Endothelial cell of umbilical vein (primary cell): ENCODE results near the gene C1orf159. TPM values are rescaled to one million over a fixed set of nuclear protein-coding genes. Genes with fewer than 3 reads are reported as not detected.

ENCODE experiments used
- BruUV-seq: library from RNA; stranded (reverse); fragments of 400-500 nt; replicated peaks from 2 replicates; lab custom pipeline; 2021; lab: Mats Ljungman, UMichigan
- CTCF ChIA-PET: fragments of 300-600, 350-600 bp; sonication (Branson Sonifier 250); formaldehyde crosslinking; loops from one replicate; lab custom pipeline; 2021; ENCODE audit warnings: antibody characterized with exemption, inconsistent platforms; lab: Charles Lee
- POLR2A ChIA-PET: fragments of 300-600, 350-600 bp; sonication (Branson Sonifier 250); formaldehyde crosslinking; loops from one replicate; lab custom pipeline; 2021; ENCODE audit warnings: antibody characterized with exemption, inconsistent platforms; lab: Charles Lee
- DNase-seq: peaks from one replicate; pipeline ENCODE4 v3.0.0-alpha.2; 2011; ENCODE audit warnings: low read depth, low spot score
- FAIRE-seq: peaks from 2 replicates; lab custom pipeline; 2011; peaks lifted over from hg19 to GRCh38; lab: Jason Lieb, UNC
- H2AFZ ChIP-seq: 2 replicates; pipeline ENCODE4 v1.6.0; 2012; ENCODE audit warnings: low read depth, low read length, control low read depth, inconsistent platforms
- H3K27ac ChIP-seq: 2 replicates; pipeline ENCODE4 v1.5.1; 2011; ENCODE audit warnings: low read depth, mild to moderate bottlenecking, control low read depth, low read length, moderate library complexity; ENCODE audit not compliant: insufficient read depth
- H3K27me3 ChIP-seq, 2 experiments: 2 replicates each; pipeline versions ENCODE4 v1.6.0 to v1.6.1; 2011; ENCODE audit warnings: low read length in 2 of 2, mixed read lengths in 1 of 2; ENCODE audit not compliant: control insufficient read depth in 2 of 2, insufficient read depth in 2 of 2
- H3K36me3 ChIP-seq, 2 experiments: 2 replicates in 1 of 2; 3 replicates in 1 of 2; pipeline ENCODE4 v1.5.1; 2011; ENCODE audit warnings: low read length in 2 of 2, mild to moderate bottlenecking in 1 of 2, moderate library complexity in 1 of 2; ENCODE audit not compliant: control insufficient read depth in 2 of 2, insufficient read depth in 2 of 2; ENCODE audit errors: extremely low read depth in 1 of 2
- H3K4me1 ChIP-seq: 3 replicates; pipeline ENCODE4 v1.5.1; 2011; ENCODE audit warnings: mild to moderate bottlenecking, low read length; ENCODE audit not compliant: control insufficient read depth, insufficient read depth; ENCODE audit errors: extremely low read depth
- H3K4me2 ChIP-seq: 2 replicates; pipeline ENCODE4 v1.6.1; 2011; ENCODE audit warnings: low read length, control low read depth, mixed read lengths; ENCODE audit not compliant: insufficient read depth
- H3K4me3 ChIP-seq, 3 experiments: fragments of 200-600 bp in 1 of 3; sonication (generic), shearing (Covaris generic) in 1 of 3; replicated peaks in 1 of 3; 2 replicates each; pipeline ENCODE4 v1.5.1; 2011 to 2016; ENCODE audit warnings: control low read depth in 3 of 3, low read length in 3 of 3, mild to moderate bottlenecking in 2 of 3, inconsistent platforms in 1 of 3, low read depth in 1 of 3, moderate library complexity in 1 of 3; ENCODE audit not compliant: insufficient read depth in 1 of 3
- H3K79me2 ChIP-seq: 2 replicates; pipeline ENCODE4 v1.6.0; 2012; ENCODE audit warnings: low read length, inconsistent platforms; ENCODE audit not compliant: control insufficient read depth, insufficient read depth
- H3K9ac ChIP-seq: replicated peaks from 2 replicates; pipeline ENCODE3; 2011; ENCODE audit warnings: low read length, control low read depth; ENCODE audit not compliant: insufficient read depth; ENCODE audit errors: extremely low read depth
- H3K9me1 ChIP-seq: replicated peaks from 3 replicates; pipeline ENCODE4 v1.6.0; 2011; ENCODE audit warnings: mild to moderate bottlenecking, low read length; ENCODE audit not compliant: control insufficient read depth, insufficient read depth; ENCODE audit errors: extremely low read depth
- H3K9me3 ChIP-seq: replicated peaks from 2 replicates; pipeline ENCODE4 v1.5.1; 2012; ENCODE audit warnings: low read length, inconsistent platforms; ENCODE audit not compliant: control insufficient read depth, insufficient read depth
- H4K20me1 ChIP-seq: replicated peaks from 2 replicates; pipeline ENCODE3; 2011; ENCODE audit warnings: mild to moderate bottlenecking, low read length; ENCODE audit not compliant: control insufficient read depth, insufficient read depth; ENCODE audit errors: extremely low read depth
- CTCF ChIP-seq, 2 donors: IDR thresholded peaks; 1 replicate in 1 of 2; 2 replicates in 1 of 2; pipeline ENCODE4 v1.5.1; 2011; ENCODE audit warnings: low read length in 2 of 2, mild to moderate bottlenecking in 2 of 2, moderate library complexity in 2 of 2, control low read depth in 1 of 2, inconsistent platforms in 1 of 2, low read depth in 1 of 2; ENCODE audit not compliant: insufficient read depth in 1 of 2; ENCODE audit errors: extremely low read depth in 1 of 2
- EZH2 ChIP-seq: IDR thresholded peaks from 2 replicates; pipeline ENCODE4 v1.6.1; 2012; ENCODE audit warnings: borderline replicate concordance, low read depth, mild to moderate bottlenecking, moderate library complexity, low read length, inconsistent platforms; ENCODE audit not compliant: severe bottlenecking
- FOS ChIP-seq: IDR thresholded peaks from 2 replicates; pipeline ENCODE4 v1.6.1; 2011; ENCODE audit warnings: mild to moderate bottlenecking, low read length, moderate library complexity, borderline replicate concordance; ENCODE audit not compliant: insufficient read depth
- GATA2 ChIP-seq: IDR thresholded peaks from 2 replicates; pipeline ENCODE4 v1.7.0; 2011; ENCODE audit warnings: low read depth, mild to moderate bottlenecking, moderate library complexity, mixed read lengths, low read length; ENCODE audit not compliant: insufficient read length, insufficient read depth
- JUN ChIP-seq: IDR thresholded peaks from 2 replicates; pipeline ENCODE4 v1.6.1; 2011; ENCODE audit warnings: borderline replicate concordance, low read depth; ENCODE audit not compliant: insufficient read length, insufficient read depth
- MAX ChIP-seq: IDR thresholded peaks from 2 replicates; pipeline ENCODE4 v1.6.1; 2011; ENCODE audit not compliant: insufficient read depth, insufficient read length
- MYC ChIP-seq: IDR thresholded peaks from one replicate; pipeline ENCODE4 v1.6.1; 2011; ENCODE audit warnings: mild to moderate bottlenecking, low read depth, low read length
- POLR2A ChIP-seq: IDR thresholded peaks from 2 replicates; pipeline ENCODE4 v1.6.1; 2012; ENCODE audit warnings: low read depth, mild to moderate bottlenecking, control low read depth, low read length
- POLR2AphosphoS5 ChIP-seq: IDR thresholded peaks from 2 replicates; pipeline ENCODE4 v1.6.1; 2012; ENCODE audit warnings: low read depth, mild to moderate bottlenecking, control low read depth, low read length, moderate library complexity; ENCODE audit not compliant: insufficient read depth
- dilution Hi-C: fragments of 300-500 bp; cut with MboI; formaldehyde crosslinking; loops from one replicate; pipeline ENCODE4 v1.15.0; 2019; ENCODE audit warnings: low sequenced_read_pairs; ENCODE audit not compliant: extremely low pct_ligation_motif_present
- intact Hi-C: fragments of 100-400 bp; cut with micrococcal nuclease; formaldehyde crosslinking; loops from one replicate; pipeline ENCODE4 v1.10.0; 2022
- polyA plus RNA-seq, 4 experiments: library from polyadenylated mRNA; depleted of rRNA in 3 of 4; stranded (reverse) in 3 of 4; unstranded in 1 of 4; fragments of >200 nt; gene quantifications; 2 replicates each; pipeline versions ENCODE4 v1.2.1 to v1.2.3, GENCODE V29; 2011 to 2012; ENCODE audit warnings: missing spikeins in 1 of 4
- total RNA-seq: library from RNA; stranded (reverse); gene quantifications from 2 replicates; pipeline ENCODE4 v1.2.3, GENCODE V29; 2021

Gene C1orf159
- total and polyA plus RNA-seq, 2 donors (not counting 3 experiments of a cell fraction or from before 2014, with no cell fraction given), result 16.1 to 20.1 TPM

GRCh38 chr1:1148061-1148460 is 32.2 kb upstream of the C1orf159 start:
- intact Hi-C loops, result no loop called here
- ChIA-PET CTCF (interaction anchor here (1.0 to 1.1 kb wide), 3 partner anchors 18 to 144 kb away, joined by 3 to 5 read pairs (median 3); no protein-coding TSS in a partner anchor), POLR2A (no interaction called here)
- Histone ChIP-seq H3K4me3 (no peak overlapping the region), H4K20me1 (no peaks in the 10 kb centered on the region), H3K9me3 (no peaks in the 10 kb centered on the region), H2AFZ (no peak overlapping the region), H3K79me2 (no peaks in the 10 kb centered on the region), H3K4me1 (no peaks in the 10 kb centered on the region), H3K9me1 (no peaks in the 10 kb centered on the region), H3K27me3 (no peaks in the 10 kb centered on the region), H3K4me2 (no peak overlapping the region), H3K9ac (no peak overlapping the region), H3K27ac (no peak overlapping the region), H3K36me3 (no peaks in the 10 kb centered on the region)
- FAIRE-seq, result no peak
- BruUV-seq, result no TSS peak
- dilution Hi-C loops, result no loop called here
- TF ChIP-seq POLR2AphosphoS5 (no peak), CTCF (IDR thresholded peaks at IDR 0.05; ENCODE audit: extremely low read depth in 1 of 2, insufficient read depth in 1 of 2, low read depth in 1 of 2, low read length in 2 of 2) (no peak), POLR2A (no peak), MAX (no peak), FOS (no peak), JUN (no peak), GATA2 (no peak), EZH2 (no peak), MYC (no peak)
- DNase-seq, result no peak
